Hepatocyte (in vitro differentiated cells): ENCODE data around the gene LRRK1.

Experiments
- CTCF ChIP-seq: fragments of 200-600 bp; sonication (generic); IDR thresholded peaks from 2 replicates; pipeline ENCODE4 v1.5.1; 2016; ENCODE audit warnings: antibody characterized with exemption, mild to moderate bottlenecking; ENCODE audit not compliant: poor library complexity
- EZH2 ChIP-seq: fragments of 200-600 bp; sonication (generic); IDR thresholded peaks from 2 replicates; pipeline ENCODE4 v1.6.1; 2016; ENCODE audit warnings: antibody characterized with exemption, mild to moderate bottlenecking, borderline replicate concordance

GRCh38 chr15:100898152-100898490, 21.0 kb upstream of the LRRK1 start:
- TF ChIP-seq CTCF (no peak), EZH2 (no peak)
